Pulmonary artery endothelial cell (primary cell): ENCODE results near the gene PTPRN2. TPM values are rescaled to one million over a fixed set of nuclear protein-coding genes. Genes with fewer than 3 reads are reported as not detected.
"Not testable (repeated sequence)": the region's sequence is repeated elsewhere in the genome, so short reads cannot be mapped to it uniquely, and the experiment has no call there.

Experiments used
- DNase-seq: peaks from one replicate; pipeline ENCODE4 v3.0.0-alpha.2; 2011; ENCODE audit warnings: low read depth, low spot score
- total RNA-seq: library from RNA; depleted of rRNA; stranded (reverse); fragments of >200 nt; gene quantifications from 2 replicates; pipeline ENCODE4 v1.2.3, GENCODE V29; 2014

PTPRN2 gene
- total RNA-seq, 1 donor from 2014 or later: 0.53 TPM

GRCh38 chr7:157857578-157858075 is 730.0 kb downstream of the PTPRN2 start:
- DNase-seq: no peak

- DNase-seq: no peak
These were observed 730.6 kb downstream of the PTPRN2 start for GRCh38 chr7:157856873-157857577.

GRCh38 chr7:157855452-157856213 is 732.0 kb downstream of the PTPRN2 start:
- DNase-seq: no peak

GRCh38 chr7:157855016-157855415 is 732.6 kb downstream of the PTPRN2 start:
- no peak for DNase-seq

- no peak for DNase-seq
These were observed 733.3 kb downstream of the PTPRN2 start for GRCh38 chr7:157854066-157854891.

GRCh38 chr7:157853789-157854065 is 733.9 kb downstream of the PTPRN2 start:
- DNase-seq: no peak

- DNase-seq: no peak
These were observed 734.4 kb downstream of the PTPRN2 start for GRCh38 chr7:157853076-157853788.

GRCh38 chr7:157851501-157852067 is 736.0 kb downstream of the PTPRN2 start:
- no peak for DNase-seq

- no peak for DNase-seq
These were observed 736.9 kb downstream of the PTPRN2 start for GRCh38 chr7:157850481-157851444.

- no peak for DNase-seq
These were observed 737.9 kb downstream of the PTPRN2 start for GRCh38 chr7:157849726-157850125.

- DNase-seq: no peak
These were observed 738.4 kb downstream of the PTPRN2 start for GRCh38 chr7:157849341-157849596.

GRCh38 chr7:157848508-157849340 is 738.9 kb downstream of the PTPRN2 start:
- no peak for DNase-seq

GRCh38 chr7:157847756-157848487 is 739.7 kb downstream of the PTPRN2 start:
- not testable (repeated sequence) for DNase-seq

GRCh38 chr7:157846746-157847145 is 740.9 kb downstream of the PTPRN2 start:
- not testable (repeated sequence) for DNase-seq

GRCh38 chr7:157846271-157846670 is 741.4 kb downstream of the PTPRN2 start:
- no peak for DNase-seq

GRCh38 chr7:157845203-157845835 is 742.3 kb downstream of the PTPRN2 start:
- no peak for DNase-seq

- DNase-seq: no peak
These were observed 743.0 kb downstream of the PTPRN2 start for GRCh38 chr7:157844611-157845010.

GRCh38 chr7:157844141-157844540 is 743.5 kb downstream of the PTPRN2 start:
- no peak for DNase-seq
